ENCODE data around the gene NEUROD2.

The NEUROD2 gene

GRCh38 chr17:39636587-39636926 lies 28.8 kb upstream of the NEUROD2 start:
- no peak for TF ChIP-seq POLR2AphosphoS5 (IDR thresholded peaks at IDR 0.05; ENCODE audit: low read depth, low read length)
- no peak for TF ChIP-seq FOXP2 (optimal IDR thresholded peaks at IDR 0.05; ENCODE audit: borderline replicate concordance, extremely low read depth, extremely low read length, insufficient read depth)
- TF ChIP-seq SIN3A (IDR thresholded peaks at IDR 0.05; ENCODE audit: borderline replicate concordance, insufficient read depth, low read length), result no peak
- no peak for TF ChIP-seq TAF1 (IDR thresholded peaks at IDR 0.05; ENCODE audit: borderline replicate concordance, insufficient read depth, low read length)
- TF ChIP-seq REST (IDR thresholded peaks at IDR 0.05; ENCODE audit: insufficient read depth in 1 of 2, low read depth in 2 of 2, low read length in 2 of 2), result no peak

GRCh38 chr17:39635614-39636176 lies 28.0 kb upstream of the NEUROD2 start:
- TF ChIP-seq FOXP2 (optimal IDR thresholded peaks at IDR 0.05; ENCODE audit: borderline replicate concordance, extremely low read depth, extremely low read length, insufficient read depth) (no peak), SIN3A (IDR thresholded peaks at IDR 0.05; ENCODE audit: borderline replicate concordance, insufficient read depth, low read length) (no peak), POLR2AphosphoS5 (IDR thresholded peaks at IDR 0.05; ENCODE audit: low read depth, low read length) (no peak), TAF1 (IDR thresholded peaks at IDR 0.05; ENCODE audit: borderline replicate concordance, insufficient read depth, low read length) (no peak), REST (IDR thresholded peaks at IDR 0.05; ENCODE audit: insufficient read depth in 1 of 2, low read depth in 2 of 2, low read length in 2 of 2) (no peak)

- TF ChIP-seq POLR2AphosphoS5 (IDR thresholded peaks at IDR 0.05; ENCODE audit: low read depth, low read length) (no peak), SIN3A (IDR thresholded peaks at IDR 0.05; ENCODE audit: borderline replicate concordance, insufficient read depth, low read length) (no peak), TAF1 (IDR thresholded peaks at IDR 0.05; ENCODE audit: borderline replicate concordance, insufficient read depth, low read length) (no peak), FOXP2 (optimal IDR thresholded peaks at IDR 0.05; ENCODE audit: borderline replicate concordance, extremely low read depth, extremely low read length, insufficient read depth) (no peak), REST (IDR thresholded peaks at IDR 0.05; ENCODE audit: insufficient read depth in 1 of 2, low read depth in 2 of 2, low read length in 2 of 2) (no peak)
These were observed 26.7 kb upstream of the NEUROD2 start for GRCh38 chr17:39634384-39634871.

GRCh38 chr17:39633570-39634183 lies 26.0 kb upstream of the NEUROD2 start:
- no peak for TF ChIP-seq SIN3A (IDR thresholded peaks at IDR 0.05; ENCODE audit: borderline replicate concordance, insufficient read depth, low read length)
- no peak for TF ChIP-seq POLR2AphosphoS5 (IDR thresholded peaks at IDR 0.05; ENCODE audit: low read depth, low read length)
- TF ChIP-seq FOXP2 (optimal IDR thresholded peaks at IDR 0.05; ENCODE audit: borderline replicate concordance, extremely low read depth, extremely low read length, insufficient read depth), result no peak
- no peak for TF ChIP-seq REST (IDR thresholded peaks at IDR 0.05; ENCODE audit: insufficient read depth in 1 of 2, low read depth in 2 of 2, low read length in 2 of 2)
- TF ChIP-seq TAF1 (IDR thresholded peaks at IDR 0.05; ENCODE audit: borderline replicate concordance, insufficient read depth, low read length), result no peak

Data from PFSK-1 (cell line).